ENCODE measurements around the gene NALCN. TPM values are rescaled to one million over a fixed set of nuclear protein-coding genes. Genes with fewer than 3 reads are reported as not detected.

Gene NALCN
- total RNA-seq, 1 experiment from 2014 or later, result 8.5 TPM

- Mint-ChIP-seq H3K27ac (ENCODE audit: low read depth, unreplicated experiment) (no peak overlapping the region), H3K9me3 (ENCODE audit: unreplicated experiment) (no peaks in the 10 kb centered on the region), H3K36me3 (ENCODE audit: insufficient read depth, unreplicated experiment) (no peaks in the 10 kb centered on the region), H3K4me1 (ENCODE audit: insufficient read depth, unreplicated experiment) (no peaks in the 10 kb centered on the region), H3K27me3 (ENCODE audit: insufficient read depth, unreplicated experiment) (no peaks in the 10 kb centered on the region), H3K4me3 (ENCODE audit: unreplicated experiment) (no peak overlapping the region)
- CTCF ChIA-PET, result interaction anchor here (0.5 to 5.4 kb wide), 62 partner anchors 10 to 1490 kb away, joined by 3 to 56 read pairs (median 3); partner anchors contain the start of genes ITGBL1 and NALCN
- BruUV-seq (replicated peaks), result no TSS peak
- TF ChIP-seq CTCF (IDR thresholded peaks at IDR 0.05; ENCODE audit: unreplicated experiment), result peak; percentile 60
- peak; percentile 67 for DNase-seq (ENCODE audit: unreplicated experiment)
- POLR2A ChIA-PET, result interaction anchor here (0.6 to 1.8 kb wide), 6 partner anchors 63 to 1657 kb away, joined by 3 to 5 read pairs (median 3); no protein-coding TSS in a partner anchor
- intact Hi-C loops (cut with micrococcal nuclease), result loop anchor here (1.0 to 5.0 kb wide), 7 partner anchors 154 to 1412 kb away; no protein-coding TSS in a partner anchor
Measured at GRCh38 chr13:101144808-101145419, 271.4 kb downstream of the NALCN start.

- no peaks in the 10 kb centered on the region for H3K9me3 Mint-ChIP-seq (ENCODE audit: unreplicated experiment)
- intact Hi-C loops (cut with micrococcal nuclease), result loop anchor here (5.0 kb wide), 1 partner anchor 1416 kb away; no protein-coding TSS in a partner anchor
- no peaks in the 10 kb centered on the region for H3K27me3 Mint-ChIP-seq (ENCODE audit: insufficient read depth, unreplicated experiment)
- no peak for TF ChIP-seq CTCF (IDR thresholded peaks at IDR 0.05; ENCODE audit: unreplicated experiment)
- ChIA-PET POLR2A (interaction anchor here (0.7 kb wide), 1 partner anchor 375 kb away, joined by 3 read pairs; no protein-coding TSS in a partner anchor), CTCF (interaction anchor here (0.7 to 1.3 kb wide), 2 partner anchors 334 to 798 kb away, joined by 3 to 4 read pairs; no protein-coding TSS in a partner anchor)
- H3K36me3 Mint-ChIP-seq (ENCODE audit: insufficient read depth, unreplicated experiment), result no peaks in the 10 kb centered on the region
- H3K4me3 Mint-ChIP-seq (ENCODE audit: unreplicated experiment), result no peak overlapping the region
- no peak for DNase-seq (ENCODE audit: unreplicated experiment)
- H3K4me1 Mint-ChIP-seq (ENCODE audit: insufficient read depth, unreplicated experiment), result no peaks in the 10 kb centered on the region
- H3K27ac Mint-ChIP-seq (ENCODE audit: low read depth, unreplicated experiment), result no peak overlapping the region
- no TSS peak for BruUV-seq (replicated peaks)
Measured at GRCh38 chr13:101140936-101141335, 275.4 kb downstream of the NALCN start.

GRCh38 chr13:101140087-101140770 is 276.1 kb downstream of the NALCN start:
- Mint-ChIP-seq H3K9me3 (ENCODE audit: unreplicated experiment) (no peaks in the 10 kb centered on the region), H3K4me1 (ENCODE audit: insufficient read depth, unreplicated experiment) (no peaks in the 10 kb centered on the region), H3K4me3 (ENCODE audit: unreplicated experiment) (no peak overlapping the region), H3K27me3 (ENCODE audit: insufficient read depth, unreplicated experiment) (no peaks in the 10 kb centered on the region), H3K36me3 (ENCODE audit: insufficient read depth, unreplicated experiment) (no peaks in the 10 kb centered on the region), H3K27ac (ENCODE audit: low read depth, unreplicated experiment) (no peak overlapping the region)
- POLR2A ChIA-PET, result no interaction called here
- DNase-seq (ENCODE audit: unreplicated experiment), result no peak
- TF ChIP-seq CTCF (IDR thresholded peaks at IDR 0.05; ENCODE audit: unreplicated experiment), result no peak
- intact Hi-C loops (cut with micrococcal nuclease), result loop anchor here (5.0 kb wide), 1 partner anchor 1417 kb away; no protein-coding TSS in a partner anchor
- no TSS peak for BruUV-seq (replicated peaks)
- CTCF ChIA-PET, result no interaction called here

- no peak overlapping the region for H3K27ac Mint-ChIP-seq (ENCODE audit: low read depth, unreplicated experiment)
- POLR2A ChIA-PET, result no interaction called here
- H3K4me1 Mint-ChIP-seq (ENCODE audit: insufficient read depth, unreplicated experiment), result no peaks in the 10 kb centered on the region
- peaks cover 4% of the 10 kb centered on the region for H3K36me3 Mint-ChIP-seq (ENCODE audit: insufficient read depth, unreplicated experiment)
- DNase-seq (ENCODE audit: unreplicated experiment), result peak; percentile 29
- CTCF ChIA-PET, result no interaction called here
- TF ChIP-seq CTCF (IDR thresholded peaks at IDR 0.05; ENCODE audit: unreplicated experiment), result no peak
- no peaks in the 10 kb centered on the region for H3K9me3 Mint-ChIP-seq (ENCODE audit: unreplicated experiment)
- no TSS peak for BruUV-seq (replicated peaks)
- H3K4me3 Mint-ChIP-seq (ENCODE audit: unreplicated experiment), result no peak overlapping the region
- H3K27me3 Mint-ChIP-seq (ENCODE audit: insufficient read depth, unreplicated experiment), result no peaks in the 10 kb centered on the region
- intact Hi-C loops (cut with micrococcal nuclease), result no loop called here
Measured at GRCh38 chr13:101139081-101139480, 277.2 kb downstream of the NALCN start.
